Brain microvascular endothelial cell (primary cell): ENCODE measurements around the gene PVALB.

Source experiments
- DNase-seq: peaks from one replicate; pipeline ENCODE4 v3.0.0-alpha.2; 2020
- H3K27ac ChIP-seq: fragments of 250-450 bp; sonication (Bioruptor Pico); 2 replicates; pipeline ENCODE4 v1.5.1; 2020; ENCODE audit warnings: mild to moderate bottlenecking, moderate library complexity
- H3K27me3 ChIP-seq: fragments of 250-450 bp; sonication (Bioruptor Pico); replicated peaks from 2 replicates; pipeline ENCODE4 v1.5.1; 2020; ENCODE audit warnings: mild to moderate bottlenecking
- H3K36me3 ChIP-seq: fragments of 250-450 bp; sonication (Bioruptor Pico); replicated peaks from 2 replicates; pipeline ENCODE4 v1.5.1; 2020; ENCODE audit warnings: mild to moderate bottlenecking
- H3K4me3 ChIP-seq: 2 replicates; pipeline ENCODE4 v1.5.1; 2011; ENCODE audit warnings: low read depth, mild to moderate bottlenecking, control low read depth, low read length, moderate library complexity
- CTCF ChIP-seq: IDR thresholded peaks from 2 replicates; pipeline ENCODE4 v1.5.1; 2011; ENCODE audit warnings: low read depth, mild to moderate bottlenecking, moderate library complexity, low read length, control low read depth, inconsistent platforms; ENCODE audit errors: missing control alignments
- in situ Hi-C: cut with HindIII; loops from 2 replicates; pipeline ENCODE4 v1.10.0; 2017; ENCODE audit warnings: low sequenced_read_pairs, low pct_ligation_motif_present

PVALB gene

GRCh38 chr22:36862251-36863242 lies 45.7 kb upstream of the PVALB start:
- in situ Hi-C loops = no loop called here
- Histone ChIP-seq H3K36me3 (no peaks in the 10 kb centered on the region), H3K27me3 (peaks cover 3% of the 10 kb centered on the region), H3K27ac (no peak overlapping the region), H3K4me3 (no peak overlapping the region)
- no peak for DNase-seq
- no peak for TF ChIP-seq CTCF

- in situ Hi-C loops = no loop called here
- no peak within 1 kb of the TSS for H3K4me3 ChIP-seq
- no peak for TF ChIP-seq CTCF
- H3K27me3 ChIP-seq = peaks cover 9% of the 10 kb centered on the region
- no peak for DNase-seq
- no peak within 1 kb of the TSS for H3K27ac ChIP-seq
- no peaks in the 10 kb centered on the region for H3K36me3 ChIP-seq
Observed at GRCh38 chr22:36860821-36861659, 44.2 kb upstream of the PVALB start, which contains the start of gene NCF4. Gene NCF4 (plus strand): TSS chr22:36861006. CDS start chr22:36861172, 166 bp downstream.

- Histone ChIP-seq H3K4me3 (no peak overlapping the region), H3K36me3 (no peaks in the 10 kb centered on the region), H3K27me3 (peaks cover 9% of the 10 kb centered on the region), H3K27ac (no peak overlapping the region)
- in situ Hi-C loops = no loop called here
- no peak for TF ChIP-seq CTCF
- DNase-seq = no peak
Observed at GRCh38 chr22:36860438-36860820, 43.6 kb upstream of the PVALB start.

- Histone ChIP-seq H3K36me3 (no peaks in the 10 kb centered on the region), H3K27ac (no peak overlapping the region), H3K4me3 (no peak overlapping the region), H3K27me3 (peaks cover 9% of the 10 kb centered on the region)
- DNase-seq = no peak
- no peak for TF ChIP-seq CTCF
- in situ Hi-C loops = no loop called here
Observed at GRCh38 chr22:36860017-36860416, 43.2 kb upstream of the PVALB start.

- Histone ChIP-seq H3K4me3 (no peak overlapping the region), H3K27me3 (peaks cover 9% of the 10 kb centered on the region), H3K27ac (no peak overlapping the region), H3K36me3 (no peaks in the 10 kb centered on the region)
- in situ Hi-C loops = no loop called here
- no peak for DNase-seq
- TF ChIP-seq CTCF = no peak
Observed at GRCh38 chr22:36858966-36859365, 42.1 kb upstream of the PVALB start.
